Colonic mucosa (tissue), 4 donors: ENCODE data around the gene GABARAP. TPM values are rescaled to one million over a fixed set of nuclear protein-coding genes. Genes with fewer than 3 reads are reported as not detected.

Source experiments
- DNase-seq: peaks from one replicate; pipeline ENCODE4 v3.0.0-alpha.2; 2020
- H3K27ac ChIP-seq: fragments of 200-600 bp; one replicate; pipeline ENCODE4 v1.8.0; 2021
- H3K27me3 ChIP-seq: fragments of 200-600 bp; one replicate; pipeline ENCODE4 v1.8.0; 2021
- H3K36me3 ChIP-seq: fragments of 200-600 bp; one replicate; pipeline ENCODE4 v1.8.0; 2021
- H3K4me1 ChIP-seq: fragments of 200-600 bp; one replicate; pipeline ENCODE4 v1.8.0; 2021; ENCODE audit warnings: mild to moderate bottlenecking
- H3K4me3 ChIP-seq: fragments of 200-600 bp; one replicate; pipeline ENCODE4 v1.8.0; 2021
- H3K9ac ChIP-seq, 2 donors: one replicate each; pipeline ENCODE4 v1.7.0; 2013; ENCODE audit warnings: control low read depth in 2 of 2, low read depth in 2 of 2, low read length in 2 of 2
- H3K9me3 ChIP-seq: fragments of 200-600 bp; one replicate; pipeline ENCODE4 v1.8.0; 2021
- intact Hi-C: fragments of 100-400 bp; cut with DNase I; formaldehyde crosslinking; loops from one replicate; pipeline ENCODE4 v1.14.1; 2022
- total RNA-seq, 2 donors: library from RNA; stranded (reverse); fragmentation: NEBNext Ultra II Directional in 1 of 2; extraction: Animal tissue kit (Norgen Biotek cat#: 25700) in 1 of 2; gene quantifications; one replicate each; pipeline ENCODE4 v1.2.1, GENCODE V29; 2021
- TF ChIP-seq, protein P1 (sequence below): fragments of 200-600 bp; IDR thresholded peaks from one replicate; pipeline ENCODE4 v1.8.0; 2022; ENCODE audit warnings: antibody characterized with exemption, mild to moderate bottlenecking
- donor health status: healthy.
- donor health status: DM: no; HTN: no; CAD: no.
- donor health status: DM: no; HTN: no; CAD: no.

GABARAP gene
- total RNA-seq, 2 donors from 2014 or later = 378 to 513 TPM

DNA sequence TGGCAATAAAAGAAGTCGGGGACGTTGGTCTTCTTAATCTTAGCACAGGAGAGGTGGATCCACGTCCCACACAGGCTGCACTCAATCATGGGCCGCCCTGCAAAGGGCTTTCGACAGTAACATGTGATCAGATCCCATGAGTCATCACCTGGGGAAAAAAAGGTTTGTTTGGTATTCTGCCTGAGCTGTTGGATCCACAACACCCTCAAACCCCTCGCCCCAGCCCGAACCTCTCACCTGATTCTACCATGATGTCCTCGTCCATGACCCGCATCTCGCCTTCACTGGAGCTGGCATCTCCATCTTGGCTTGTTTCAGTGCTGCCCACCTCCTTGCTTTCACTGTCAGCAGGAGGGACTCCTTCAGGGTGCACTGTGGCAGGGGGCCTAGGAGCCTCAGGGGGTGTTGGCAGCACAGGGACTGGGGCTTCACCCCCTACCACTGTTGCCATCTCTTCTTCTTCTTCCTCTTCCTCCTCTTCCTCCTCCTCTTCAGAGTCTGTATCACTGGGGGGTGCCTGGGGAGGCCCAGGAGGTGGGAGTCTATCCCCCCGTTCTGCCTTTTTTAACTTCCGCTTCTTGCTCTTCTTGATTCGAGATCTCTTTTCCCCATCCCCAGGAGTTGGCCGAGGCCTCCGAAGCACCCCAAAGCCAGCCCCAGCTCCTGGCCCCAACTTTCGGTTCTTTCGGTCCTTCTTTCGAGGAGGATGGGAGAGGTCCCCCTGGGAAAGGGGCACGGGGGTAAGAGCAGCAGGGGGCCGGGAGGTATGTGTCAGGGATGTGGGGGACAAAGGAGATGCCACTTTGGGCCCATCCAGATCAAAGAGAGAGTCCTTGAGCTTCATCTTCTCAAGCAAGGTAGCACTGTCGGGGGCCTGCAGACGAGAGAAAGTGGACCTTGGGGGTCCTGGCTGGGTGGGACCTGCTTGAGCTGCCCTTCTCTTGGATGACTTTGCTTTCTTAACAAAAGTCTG is 6.3 kb downstream of the GABARAP start:
- TF ChIP-seq, protein P1, sequence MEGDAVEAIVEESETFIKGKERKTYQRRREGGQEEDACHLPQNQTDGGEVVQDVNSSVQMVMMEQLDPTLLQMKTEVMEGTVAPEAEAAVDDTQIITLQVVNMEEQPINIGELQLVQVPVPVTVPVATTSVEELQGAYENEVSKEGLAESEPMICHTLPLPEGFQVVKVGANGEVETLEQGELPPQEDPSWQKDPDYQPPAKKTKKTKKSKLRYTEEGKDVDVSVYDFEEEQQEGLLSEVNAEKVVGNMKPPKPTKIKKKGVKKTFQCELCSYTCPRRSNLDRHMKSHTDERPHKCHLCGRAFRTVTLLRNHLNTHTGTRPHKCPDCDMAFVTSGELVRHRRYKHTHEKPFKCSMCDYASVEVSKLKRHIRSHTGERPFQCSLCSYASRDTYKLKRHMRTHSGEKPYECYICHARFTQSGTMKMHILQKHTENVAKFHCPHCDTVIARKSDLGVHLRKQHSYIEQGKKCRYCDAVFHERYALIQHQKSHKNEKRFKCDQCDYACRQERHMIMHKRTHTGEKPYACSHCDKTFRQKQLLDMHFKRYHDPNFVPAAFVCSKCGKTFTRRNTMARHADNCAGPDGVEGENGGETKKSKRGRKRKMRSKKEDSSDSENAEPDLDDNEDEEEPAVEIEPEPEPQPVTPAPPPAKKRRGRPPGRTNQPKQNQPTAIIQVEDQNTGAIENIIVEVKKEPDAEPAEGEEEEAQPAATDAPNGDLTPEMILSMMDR = no peak
- Histone ChIP-seq H3K27ac (peak overlapping the region; percentile 91), H3K27me3 (no peaks in the 10 kb centered on the region), H3K9ac (peak overlapping the region in 1 of 2 donors; percentile 16), H3K36me3 (peaks cover 5% of the 10 kb centered on the region), H3K9me3 (no peaks in the 10 kb centered on the region), H3K4me3 (no peak overlapping the region), H3K4me1 (peaks cover 26% of the 10 kb centered on the region)
- no peak for DNase-seq
- intact Hi-C loops = no loop called here

DNA sequence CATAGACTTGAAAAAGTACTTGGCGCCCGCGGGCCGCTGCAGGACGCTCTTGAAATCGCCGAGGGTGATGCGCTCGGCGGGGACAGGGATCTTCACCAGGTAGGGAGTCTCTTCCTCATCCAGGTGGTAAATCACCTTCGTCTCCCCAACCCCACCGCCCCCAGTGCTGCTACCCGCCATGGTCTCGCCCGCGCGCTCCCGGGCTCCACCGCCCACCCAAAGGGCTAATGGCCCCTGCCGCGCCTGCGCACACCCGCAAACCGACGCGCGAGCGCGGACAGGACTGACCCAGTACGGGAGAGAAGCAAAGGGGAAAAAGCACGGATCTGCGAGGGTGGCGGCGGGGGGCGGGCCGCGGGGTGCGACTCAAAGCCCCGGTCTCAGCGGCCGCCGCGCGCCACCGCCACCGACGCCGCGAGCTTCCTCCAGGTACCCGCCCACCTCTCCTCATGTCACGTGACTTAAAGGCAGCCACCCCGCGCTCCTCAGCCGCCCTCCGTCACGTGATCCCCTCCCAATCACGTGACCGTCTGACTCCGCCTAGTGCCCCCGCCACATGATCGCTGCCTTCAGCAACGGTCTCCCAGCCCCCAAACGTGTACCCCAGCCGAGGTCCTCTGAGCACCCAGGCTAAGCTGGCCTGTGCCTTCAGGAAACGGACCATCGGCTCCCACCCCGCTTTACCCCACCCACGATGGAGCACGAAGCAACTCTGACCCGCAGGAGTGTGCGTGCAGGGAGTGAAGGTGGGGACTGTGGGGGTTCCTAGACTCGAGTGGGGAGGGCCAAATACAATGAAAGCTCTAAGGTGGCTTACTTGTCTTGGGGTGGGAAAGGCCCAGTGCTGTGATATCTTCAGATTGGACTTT is 7.9 kb downstream of the GABARAP start, which contains the start of gene DVL2:
TSS of gene DVL2 (minus strand) at position 435 of the 869 bp plus-strand sequence. CDS start at position 180, 255 bp downstream.
- H3K9me3 ChIP-seq = no peaks in the 10 kb centered on the region
- peaks cover 11% of the 10 kb centered on the region for H3K36me3 ChIP-seq
- peak within 1 kb of the TSS; percentile 91 for H3K27ac ChIP-seq
- peaks cover 14% of the 10 kb centered on the region for H3K4me1 ChIP-seq
- TF ChIP-seq, protein P1 = no peak
- intact Hi-C loops = no loop called here
- H3K27me3 ChIP-seq = no peaks in the 10 kb centered on the region
- DNase-seq = peak; percentile 97
- H3K4me3 ChIP-seq = peak within 1 kb of the TSS; percentile 90
- peak within 1 kb of the TSS; percentile 88 to 93 for H3K9ac ChIP-seq

DNA sequence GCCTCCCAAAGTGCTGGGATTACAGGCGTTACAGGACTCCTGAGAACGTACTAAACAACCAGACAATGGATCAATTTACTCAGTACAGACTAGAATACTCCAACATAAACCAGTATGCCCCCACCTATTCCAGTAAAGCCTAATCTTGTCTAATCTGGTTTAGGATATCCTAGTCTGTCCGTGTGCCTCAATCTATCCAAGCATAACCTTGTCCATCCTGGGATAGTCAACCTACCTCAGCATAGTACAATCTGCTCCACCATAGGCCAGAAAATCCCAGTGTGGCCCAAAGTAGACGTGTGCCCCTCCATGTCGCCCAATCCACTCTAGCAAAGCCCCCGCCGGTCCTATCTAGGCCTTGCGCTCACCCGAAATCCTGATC is 8.6 kb downstream of the GABARAP start:
- TF ChIP-seq, protein P1 = no peak
- Histone ChIP-seq H3K4me1 (peaks cover 14% of the 10 kb centered on the region), H3K36me3 (peaks cover 18% of the 10 kb centered on the region)

DNA sequence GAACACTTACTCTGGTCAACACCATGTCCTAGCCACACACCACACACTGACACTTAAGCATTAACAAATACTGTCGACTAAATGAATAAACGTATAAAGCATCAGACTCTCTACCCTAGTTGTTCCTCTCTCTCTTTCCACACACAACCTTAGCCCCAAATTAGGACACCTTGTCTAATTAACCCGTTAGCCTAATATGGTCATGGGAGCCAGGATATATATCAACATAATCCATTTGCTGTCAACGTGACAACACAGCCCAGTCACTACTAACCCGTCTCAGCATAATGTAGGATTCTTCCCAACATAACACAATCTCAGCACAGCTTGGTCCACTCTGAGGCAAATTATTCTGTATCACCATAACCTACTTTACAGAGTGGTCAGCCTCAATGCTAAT is 10.1 kb downstream of the GABARAP start:
- DNase-seq = no peak
- peaks cover 14% of the 10 kb centered on the region for H3K4me1 ChIP-seq
- TF ChIP-seq, protein P1 = no peak
- H3K4me3 ChIP-seq = no peak overlapping the region
- H3K27me3 ChIP-seq = no peaks in the 10 kb centered on the region
- no peak overlapping the region for H3K9ac ChIP-seq
- peaks cover 19% of the 10 kb centered on the region for H3K36me3 ChIP-seq
- no peaks in the 10 kb centered on the region for H3K9me3 ChIP-seq
- intact Hi-C loops = no loop called here
- no peak overlapping the region for H3K27ac ChIP-seq

More for the DNA sequence above, 8.6 kb downstream of the GABARAP start:
- Histone ChIP-seq H3K9me3 (no peaks in the 10 kb centered on the region), H3K9ac (peak overlapping the region; percentile 88 to 93), H3K4me3 (peak overlapping the region; percentile 90), H3K27me3 (no peaks in the 10 kb centered on the region), H3K27ac (peak overlapping the region; percentile 91)
- intact Hi-C loops = no loop called here
- DNase-seq = no peak

DNA sequence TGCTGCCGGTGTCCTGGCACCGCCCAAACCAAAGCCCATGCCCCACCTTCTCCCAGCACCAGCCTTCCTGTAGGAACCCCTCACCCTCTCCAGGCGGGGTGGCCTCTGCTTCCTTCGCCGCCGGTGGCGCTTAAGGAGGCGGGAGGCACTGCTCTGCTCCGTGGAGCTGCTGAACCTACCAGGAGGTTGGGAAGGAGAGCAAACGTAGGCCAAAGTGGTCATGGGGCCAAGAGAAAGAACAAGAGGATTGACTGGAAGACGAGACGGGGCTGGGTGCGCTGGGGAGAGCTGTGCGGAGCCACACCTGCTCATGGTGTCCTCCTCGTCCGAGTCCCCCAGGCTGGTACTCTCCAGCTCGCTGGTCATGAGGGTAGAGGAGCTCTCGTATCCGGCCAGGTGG is 12.7 kb downstream of the GABARAP start:
- DNase-seq = no peak
- H3K4me1 ChIP-seq = peaks cover under 1% of the 10 kb centered on the region
- H3K36me3 ChIP-seq = peaks cover 19% of the 10 kb centered on the region

More for the DNA sequence above, 12.7 kb downstream of the GABARAP start:
- Histone ChIP-seq H3K27me3 (no peaks in the 10 kb centered on the region), H3K9ac (no peak overlapping the region), H3K9me3 (no peaks in the 10 kb centered on the region), H3K27ac (no peak overlapping the region), H3K4me3 (no peak overlapping the region)
- TF ChIP-seq, protein P1 = no peak
- intact Hi-C loops = no loop called here
